Measurements from ENCODE around the gene CCNH.

The CCNH gene

GRCh38 chr5:87423755-87424154 lies 11.0 kb upstream of the CCNH start:
- TF ChIP-seq CTCF (IDR thresholded peaks at IDR 0.05; ENCODE audit: insufficient read depth, low read length, missing control alignments), result no peak
- POLR2A ChIA-PET, result no interaction called here
- H3K4me3 ChIP-seq (ENCODE audit: low read depth, low read length), result no peak overlapping the region
- CTCF ChIA-PET, result interaction anchor here (0.6 to 1.2 kb wide), 4 partner anchors 14 to 1298 kb away, joined by 3 to 4 read pairs (median 4); no protein-coding TSS in a partner anchor
- no peak for DNase-seq (ENCODE audit: low read depth, low spot score)

DNA sequence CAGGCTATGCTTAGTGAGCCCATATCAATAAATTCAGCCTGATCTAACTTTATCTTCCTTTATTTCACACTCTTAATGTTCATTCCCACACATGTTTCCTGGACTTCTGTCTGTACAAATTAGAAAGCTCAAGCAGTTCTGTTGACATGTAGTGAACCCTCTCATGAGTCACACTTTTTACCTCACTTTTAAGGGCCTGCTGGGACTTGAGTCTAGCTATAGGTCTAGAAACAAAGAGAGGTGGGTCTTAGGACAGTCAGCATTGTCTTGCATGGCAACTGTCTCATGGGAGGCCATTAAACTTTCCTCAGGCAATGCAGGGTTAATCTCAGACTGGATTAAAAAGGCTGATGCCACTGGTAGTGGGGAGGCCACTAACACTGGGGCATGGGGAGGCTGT lies 8.6 kb upstream of the CCNH start:
- TF ChIP-seq CTCF (IDR thresholded peaks at IDR 0.05; ENCODE audit: insufficient read depth, low read length, missing control alignments), result no peak
- no peak for DNase-seq (ENCODE audit: low read depth, low spot score)
- CTCF ChIA-PET, result interaction anchor here (0.9 to 1.2 kb wide), 2 partner anchors 9 to 1270 kb away, joined by 3 read pairs; partner anchors contain the start of gene CCNH
- H3K4me3 ChIP-seq (ENCODE audit: low read depth, low read length), result no peak overlapping the region
- POLR2A ChIA-PET, result no interaction called here

DNA sequence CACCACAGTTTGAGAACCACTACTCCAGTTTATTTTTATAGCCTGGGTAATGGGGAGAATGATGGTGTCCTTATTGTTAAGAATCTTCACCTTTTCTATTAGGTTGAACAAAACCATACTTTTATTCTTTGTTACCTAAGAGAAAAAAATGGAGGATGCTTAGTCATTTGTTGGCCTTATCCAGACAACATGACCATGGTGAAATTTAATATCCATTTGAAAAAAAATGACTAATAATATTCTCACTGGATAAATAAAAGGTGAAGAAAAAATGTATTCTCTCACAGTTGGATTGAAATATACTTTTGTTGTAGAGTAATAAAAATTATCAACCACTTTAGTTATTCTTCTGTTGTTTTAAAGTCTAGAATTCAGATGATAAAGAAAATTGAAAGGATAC lies 5.8 kb upstream of the CCNH start:
- no peak for DNase-seq (ENCODE audit: low read depth, low spot score)
- no peak for TF ChIP-seq CTCF (IDR thresholded peaks at IDR 0.05; ENCODE audit: insufficient read depth, low read length, missing control alignments)
- POLR2A ChIA-PET, result no interaction called here
- no peak overlapping the region for H3K4me3 ChIP-seq (ENCODE audit: low read depth, low read length)
- CTCF ChIA-PET, result no interaction called here

GRCh38 chr5:87413343-87413645 lies 564 bp upstream of the CCNH start:
- ChIA-PET POLR2A (no interaction called here), CTCF (interaction anchor here (1.7 kb wide), 1 partner anchor 15 kb away, joined by 4 read pairs; no protein-coding TSS in a partner anchor)
- TF ChIP-seq CTCF (IDR thresholded peaks at IDR 0.05; ENCODE audit: insufficient read depth, low read length, missing control alignments), result no peak
- no peak for DNase-seq (ENCODE audit: low read depth, low spot score)
- H3K4me3 ChIP-seq (ENCODE audit: low read depth, low read length), result peak overlapping the region; percentile 54

DNA sequence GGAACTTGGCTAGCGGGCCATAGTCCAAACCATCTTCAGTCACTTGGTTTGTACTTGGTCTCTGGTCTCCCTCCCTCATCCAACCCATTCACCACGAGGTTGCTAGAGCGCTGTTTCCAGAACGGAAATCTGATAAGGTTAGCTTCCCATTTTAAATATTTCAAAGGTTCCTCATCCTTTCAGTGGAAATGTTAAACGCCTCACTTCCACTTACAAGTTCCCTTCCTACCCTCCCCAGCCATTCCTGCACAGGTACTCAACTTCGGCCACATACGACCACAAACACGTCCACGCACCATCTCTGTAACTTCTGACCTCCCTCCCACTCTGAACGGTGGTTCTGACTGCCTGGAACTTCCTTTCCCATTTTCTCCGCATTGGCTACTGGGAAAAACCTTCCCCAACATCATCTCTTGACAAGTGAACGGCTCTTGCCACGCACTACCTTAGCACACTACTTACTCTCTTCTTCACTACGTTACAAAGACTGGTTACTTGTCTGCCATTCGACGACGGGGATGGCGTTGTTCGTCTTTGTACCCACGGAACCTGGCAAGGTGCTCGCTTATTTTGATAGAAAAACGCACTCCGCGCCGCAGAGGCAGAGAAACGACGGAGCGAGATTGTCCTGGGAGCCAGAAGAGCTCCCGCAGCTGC lies 629 bp downstream of the CCNH start:
- ChIA-PET CTCF (interaction anchor here (1.1 to 2.9 kb wide), 6 partner anchors 10 to 341 kb away, joined by 3 to 26 read pairs (median 4); no protein-coding TSS in a partner anchor), POLR2A (no interaction called here)
- TF ChIP-seq CTCF (IDR thresholded peaks at IDR 0.05; ENCODE audit: insufficient read depth, low read length, missing control alignments), result no peak
- DNase-seq (ENCODE audit: low read depth, low spot score), result no peak
- peak overlapping the region; percentile 96 for H3K4me3 ChIP-seq (ENCODE audit: low read depth, low read length)

DNA sequence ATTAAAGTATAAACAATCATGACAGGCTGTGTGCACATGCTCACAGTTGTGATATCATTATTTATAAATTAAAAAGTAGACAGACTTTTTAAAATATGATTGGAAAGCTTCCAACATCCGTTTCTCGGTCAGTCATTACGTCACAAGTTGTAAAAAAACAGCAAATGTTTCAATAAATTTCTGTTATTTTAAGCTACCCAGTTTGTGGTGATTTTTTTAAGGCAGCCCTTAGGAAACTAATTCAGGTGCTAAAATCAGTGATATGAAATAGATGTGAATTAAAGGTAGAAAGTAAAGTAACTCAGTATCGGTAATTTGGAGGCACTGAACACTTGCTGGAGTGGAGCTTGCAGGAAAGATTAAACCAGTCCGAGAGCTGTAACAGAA lies 1.2 kb downstream of the CCNH start:
- no peak for TF ChIP-seq CTCF (IDR thresholded peaks at IDR 0.05; ENCODE audit: insufficient read depth, low read length, missing control alignments)
- DNase-seq (ENCODE audit: low read depth, low spot score), result no peak
- ChIA-PET CTCF (interaction anchor here (1.1 to 2.9 kb wide), 6 partner anchors 10 to 340 kb away, joined by 3 to 26 read pairs (median 4); no protein-coding TSS in a partner anchor), POLR2A (no interaction called here)
- H3K4me3 ChIP-seq (ENCODE audit: low read depth, low read length), result peak overlapping the region; percentile 96
